Cortex of kidney (tissue), 1 donor: Measurements from ENCODE around the gene LLGL2.

Experiments
- DNase-seq: peaks from one replicate; lab custom pipeline; 2025; lab: John Stamatoyannopoulos, UW

LLGL2 gene

GRCh38 chr17:75550139-75550465, 24.6 kb downstream of the LLGL2 start:
- no peak for DNase-seq

- DNase-seq, result no peak
These were observed 25.8 kb downstream of the LLGL2 start for GRCh38 chr17:75551266-75551665.

GRCh38 chr17:75552425-75553294, 27.2 kb downstream of the LLGL2 start:
- DNase-seq, result no peak

GRCh38 chr17:75553295-75554110, 28.0 kb downstream of the LLGL2 start:
- no peak for DNase-seq

GRCh38 chr17:75555679-75556153, 30.2 kb downstream of the LLGL2 start:
- no peak for DNase-seq

- no peak for DNase-seq
These were observed 31.8 kb downstream of the LLGL2 start for GRCh38 chr17:75557075-75557851.

- no peak for DNase-seq
These were observed 32.6 kb downstream of the LLGL2 start for GRCh38 chr17:75557852-75558665.

- DNase-seq, result no peak
These were observed 33.4 kb downstream of the LLGL2 start for GRCh38 chr17:75558666-75559530.

GRCh38 chr17:75559958-75560533, 34.5 kb downstream of the LLGL2 start:
- no peak for DNase-seq

GRCh38 chr17:75561927-75562603, 36.6 kb downstream of the LLGL2 start:
- DNase-seq, result no peak

- no peak for DNase-seq
These were observed 37.7 kb downstream of the LLGL2 start for GRCh38 chr17:75563063-75563758.

GRCh38 chr17:75564195-75564594, 38.7 kb downstream of the LLGL2 start:
- DNase-seq, result no peak

- DNase-seq, result no peak
These were observed 39.6 kb downstream of the LLGL2 start for GRCh38 chr17:75565066-75565465.

- DNase-seq, result no peak
These were observed 40.1 kb downstream of the LLGL2 start for GRCh38 chr17:75565618-75566017.

- DNase-seq, result no peak
These were observed 40.9 kb downstream of the LLGL2 start for GRCh38 chr17:75566416-75566815.

- DNase-seq, result no peak
These were observed 41.3 kb downstream of the LLGL2 start for GRCh38 chr17:75566834-75567233.

GRCh38 chr17:75568412-75569255, 43.1 kb downstream of the LLGL2 start:
- DNase-seq, result no peak
